Right atrium auricular region (tissue), 2 donors: ENCODE results near the gene PLXDC2. TPM values are rescaled to one million over a fixed set of nuclear protein-coding genes. Genes with fewer than 3 reads are reported as not detected.

ENCODE experiments used
- DNase-seq: peaks from one replicate; pipeline ENCODE4 v3.0.0-alpha.2; 2019; ENCODE audit warnings: low spot score
- H3K27ac ChIP-seq, 2 donors: fragments of 200-600 bp; sonication (generic); 1 replicate in 1 of 2; 2 replicates in 1 of 2; pipeline ENCODE4 v1.5.1; 2016 to 2019
- H3K27me3 ChIP-seq, 2 donors: fragments of 200-600 bp; sonication (generic); one replicate each; pipeline versions ENCODE4 v1.5.1 to v1.6.0; 2017 to 2019
- H3K36me3 ChIP-seq: fragments of 200-600 bp; sonication (generic); one replicate; pipeline ENCODE4 v1.5.1; 2016
- H3K4me1 ChIP-seq, 2 donors: fragments of 200-600 bp; sonication (generic); one replicate each; pipeline versions ENCODE4 v1.5.1 to v1.6.0; 2017 to 2019
- H3K4me3 ChIP-seq, 2 donors: fragments of 200-600 bp; sonication (generic); 1 replicate in 1 of 2; 2 replicates in 1 of 2; pipeline ENCODE4 v1.5.1; 2017 to 2019; ENCODE audit warnings: mild to moderate bottlenecking in 1 of 2, moderate library complexity in 1 of 2
- H3K9me3 ChIP-seq, 2 donors: fragments of 200-600 bp; sonication (generic); one replicate each; pipeline ENCODE4 v1.5.1; 2019
- CTCF ChIP-seq, 2 donors: fragments of 200-600 bp; sonication (generic); IDR thresholded peaks; one replicate each; pipeline ENCODE4 v1.5.1; 2019; ENCODE audit warnings: antibody characterized with exemption in 2 of 2
- total RNA-seq, 2 donors: library from RNA; depleted of rRNA; stranded (reverse); fragments of >200 nt; gene quantifications; one replicate each; pipeline ENCODE4 v1.1.0, GENCODE V29; 2016

The PLXDC2 gene
- total RNA-seq, 2 donors from 2014 or later = 24.0 to 43.6 TPM

DNA sequence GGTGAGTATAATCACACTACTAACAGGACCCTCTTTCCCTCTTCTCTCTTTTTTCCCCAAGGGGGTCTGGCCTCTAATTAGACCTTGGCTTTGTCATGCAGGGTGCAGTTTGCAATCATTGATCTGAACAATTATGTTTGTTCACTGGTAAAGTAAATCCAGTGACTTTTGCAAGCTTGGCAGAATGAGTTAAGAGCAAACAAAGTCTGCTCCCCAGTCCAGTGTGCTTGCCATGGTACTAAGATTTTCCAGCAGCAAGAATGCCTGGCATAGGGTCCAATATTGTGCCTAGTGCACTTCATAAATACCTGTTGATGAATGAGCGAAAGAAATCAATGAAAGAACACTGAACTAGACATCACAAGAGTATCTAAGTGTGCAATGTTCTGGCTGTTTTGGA is 43.9 kb downstream of the PLXDC2 start:
- DNase-seq = no peak
- no peak for TF ChIP-seq CTCF (IDR thresholded peaks at IDR 0.05)
- no peaks in the 10 kb centered on the region for H3K4me1 ChIP-seq
- H3K27me3 ChIP-seq = no peaks in the 10 kb centered on the region
- no peak overlapping the region for H3K4me3 ChIP-seq
- H3K9me3 ChIP-seq = no peaks in the 10 kb centered on the region
- no peaks in the 10 kb centered on the region for H3K36me3 ChIP-seq
- H3K27ac ChIP-seq = no peak overlapping the region

DNA sequence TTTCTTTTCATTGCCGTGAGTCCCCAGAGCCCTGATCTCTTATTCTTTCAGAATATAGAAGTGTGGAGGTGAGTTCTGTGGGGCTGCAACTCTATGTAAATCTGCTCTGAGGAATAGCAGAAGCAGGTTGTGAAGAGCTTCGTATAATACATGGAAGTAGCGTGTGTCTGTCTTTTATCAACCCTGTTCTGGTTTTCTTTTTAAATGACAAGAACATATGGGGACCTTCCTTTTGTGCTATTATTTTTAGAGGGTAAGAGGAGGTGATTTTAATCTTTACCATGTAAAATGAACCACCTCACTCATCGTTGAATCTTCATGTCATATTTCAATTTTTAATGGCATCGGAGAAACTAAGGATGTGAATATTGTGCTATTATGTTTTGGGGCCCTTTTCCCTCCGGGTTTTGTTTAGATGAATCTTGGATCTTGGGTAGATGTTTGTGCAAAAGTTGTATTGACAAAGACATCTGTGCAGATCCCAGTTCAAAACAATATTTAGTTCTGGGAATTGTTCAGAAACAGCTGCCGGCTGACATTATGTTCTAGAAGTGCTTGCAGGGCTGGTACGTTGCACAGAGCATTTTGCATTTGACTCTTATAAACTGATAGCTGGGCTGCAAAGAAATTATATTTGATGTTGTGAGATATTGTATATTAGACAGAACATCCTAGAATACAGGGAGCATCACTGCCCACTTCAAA is 46.7 kb downstream of the PLXDC2 start:
- H3K4me3 ChIP-seq = no peak overlapping the region
- no peaks in the 10 kb centered on the region for H3K27me3 ChIP-seq
- no peaks in the 10 kb centered on the region for H3K4me1 ChIP-seq
- no peaks in the 10 kb centered on the region for H3K36me3 ChIP-seq
- no peaks in the 10 kb centered on the region for H3K9me3 ChIP-seq
- no peak for TF ChIP-seq CTCF (IDR thresholded peaks at IDR 0.05)
- H3K27ac ChIP-seq = no peak overlapping the region
- no peak for DNase-seq

DNA sequence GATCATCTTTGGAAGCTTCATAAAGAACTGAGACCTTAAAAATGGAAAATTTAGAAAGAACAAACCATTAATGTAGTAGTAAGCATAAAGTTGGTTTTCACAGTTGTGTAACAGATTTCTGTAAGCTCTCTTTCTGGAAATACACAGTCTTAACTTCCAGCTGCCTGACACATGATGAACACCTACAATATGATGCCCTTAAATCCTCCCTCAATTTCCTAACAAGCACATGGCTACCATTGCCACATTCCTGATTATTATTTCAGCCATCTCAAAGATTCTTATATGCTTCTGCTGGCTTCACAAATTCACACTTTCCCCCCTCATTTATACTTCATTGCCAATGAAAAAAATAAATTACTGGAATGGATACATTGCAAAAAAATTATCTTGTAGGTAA is 49.4 kb downstream of the PLXDC2 start:
- Histone ChIP-seq H3K9me3 (no peaks in the 10 kb centered on the region), H3K4me3 (no peak overlapping the region), H3K27ac (no peak overlapping the region), H3K4me1 (no peaks in the 10 kb centered on the region), H3K36me3 (no peaks in the 10 kb centered on the region), H3K27me3 (no peaks in the 10 kb centered on the region)
- DNase-seq = no peak
- no peak for TF ChIP-seq CTCF (IDR thresholded peaks at IDR 0.05)

- no peak for TF ChIP-seq CTCF (IDR thresholded peaks at IDR 0.05)
- peaks cover 0 to 8% of the 10 kb centered on the region in 2 donors for H3K4me1 ChIP-seq
- DNase-seq = no peak
- H3K27me3 ChIP-seq = no peaks in the 10 kb centered on the region
- no peak overlapping the region for H3K4me3 ChIP-seq
- H3K27ac ChIP-seq = no peak overlapping the region
- H3K36me3 ChIP-seq = no peaks in the 10 kb centered on the region
- H3K9me3 ChIP-seq = no peaks in the 10 kb centered on the region
These were observed 53.1 kb downstream of the PLXDC2 start for GRCh38 chr10:19869370-19869769.

DNA sequence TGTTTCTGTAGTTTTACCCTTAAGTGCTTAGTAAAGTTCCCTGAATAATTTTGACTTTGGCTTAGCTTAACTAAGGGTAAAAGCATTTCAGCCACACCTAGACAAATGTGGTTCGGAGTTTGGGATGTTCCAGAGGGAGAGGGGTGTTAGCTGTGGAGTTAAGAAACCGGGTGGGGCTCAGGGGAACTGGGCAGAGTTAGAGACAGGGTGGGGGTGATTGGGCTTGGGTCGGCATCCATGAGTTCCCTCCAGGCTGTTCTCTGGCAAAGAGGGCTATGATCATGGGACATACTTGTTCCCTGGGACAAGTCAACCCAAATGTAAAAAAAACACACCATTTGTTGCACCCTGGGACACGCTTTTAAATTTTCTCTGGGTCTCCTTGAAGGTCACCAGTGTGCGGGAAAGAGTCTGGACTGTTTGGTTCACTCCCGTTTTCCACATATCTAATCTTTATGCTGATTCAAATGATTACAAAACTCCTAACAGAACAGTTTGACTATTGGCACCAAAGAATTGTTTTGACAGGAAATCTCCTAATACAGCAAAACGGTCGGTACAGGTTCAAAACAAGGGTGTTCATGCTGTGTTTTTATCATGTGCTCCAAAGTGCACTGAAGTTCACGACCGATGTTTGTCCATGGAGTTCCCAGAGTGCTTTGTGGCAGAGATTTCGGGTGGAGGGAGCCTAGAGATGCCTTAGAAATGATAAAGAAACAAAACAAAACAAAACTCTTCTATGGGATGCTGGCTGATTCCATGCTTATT is 56.5 kb downstream of the PLXDC2 start:
- no peaks in the 10 kb centered on the region for H3K27me3 ChIP-seq
- TF ChIP-seq CTCF (IDR thresholded peaks at IDR 0.05) = no peak
- peak overlapping the region; percentile 6 to 45 for H3K27ac ChIP-seq
- no peaks in the 10 kb centered on the region for H3K9me3 ChIP-seq
- peaks cover 0 to 8% of the 10 kb centered on the region in 2 donors for H3K4me1 ChIP-seq
- no peaks in the 10 kb centered on the region for H3K36me3 ChIP-seq
- DNase-seq = no peak
- H3K4me3 ChIP-seq = no peak overlapping the region
